ENCODE measurements around the gene TMEM61.

DNA sequence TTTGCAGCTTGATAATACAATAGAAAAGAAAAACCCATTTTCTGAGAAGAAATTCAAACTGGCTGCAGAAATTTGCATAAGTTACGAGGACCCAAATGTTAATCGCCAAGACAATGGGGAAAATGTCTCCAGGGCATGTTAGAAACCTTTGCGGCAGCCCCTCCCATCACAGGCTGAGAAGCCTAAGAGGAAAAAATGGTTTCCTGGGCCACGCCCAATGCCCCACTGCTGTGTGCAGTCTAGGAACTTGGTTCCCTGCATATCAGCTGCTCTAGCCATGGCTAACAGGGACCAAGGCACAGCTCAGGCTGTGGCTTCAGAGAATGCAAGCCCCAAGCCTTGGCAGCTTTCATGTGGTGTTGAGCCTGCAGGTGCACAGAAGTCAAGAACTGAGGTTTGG, 37.5 kb upstream of the TMEM61 start:
- TF ChIP-seq POLR2A (IDR thresholded peaks at IDR 0.05; ENCODE audit: low read depth, low read length) (no peak), POLR2AphosphoS5 (IDR thresholded peaks at IDR 0.05; ENCODE audit: low read depth, low read length) (no peak)

Measured in GM12892 (cell line).